C4-2B (cell line): ENCODE results near the gene CERS1.

ENCODE experiments used
- ZFX ChIP-seq: fragments of 450-650 bp; IDR thresholded peaks from 2 replicates; pipeline ENCODE4 v1.6.1; 2017
- TF ChIP-seq, protein P1 (sequence below): fragments of 450-650 bp; conservative IDR thresholded peaks from 2 replicates; pipeline ENCODE4 v1.5.1; 2017; ENCODE audit warnings: mild to moderate bottlenecking

DNA sequence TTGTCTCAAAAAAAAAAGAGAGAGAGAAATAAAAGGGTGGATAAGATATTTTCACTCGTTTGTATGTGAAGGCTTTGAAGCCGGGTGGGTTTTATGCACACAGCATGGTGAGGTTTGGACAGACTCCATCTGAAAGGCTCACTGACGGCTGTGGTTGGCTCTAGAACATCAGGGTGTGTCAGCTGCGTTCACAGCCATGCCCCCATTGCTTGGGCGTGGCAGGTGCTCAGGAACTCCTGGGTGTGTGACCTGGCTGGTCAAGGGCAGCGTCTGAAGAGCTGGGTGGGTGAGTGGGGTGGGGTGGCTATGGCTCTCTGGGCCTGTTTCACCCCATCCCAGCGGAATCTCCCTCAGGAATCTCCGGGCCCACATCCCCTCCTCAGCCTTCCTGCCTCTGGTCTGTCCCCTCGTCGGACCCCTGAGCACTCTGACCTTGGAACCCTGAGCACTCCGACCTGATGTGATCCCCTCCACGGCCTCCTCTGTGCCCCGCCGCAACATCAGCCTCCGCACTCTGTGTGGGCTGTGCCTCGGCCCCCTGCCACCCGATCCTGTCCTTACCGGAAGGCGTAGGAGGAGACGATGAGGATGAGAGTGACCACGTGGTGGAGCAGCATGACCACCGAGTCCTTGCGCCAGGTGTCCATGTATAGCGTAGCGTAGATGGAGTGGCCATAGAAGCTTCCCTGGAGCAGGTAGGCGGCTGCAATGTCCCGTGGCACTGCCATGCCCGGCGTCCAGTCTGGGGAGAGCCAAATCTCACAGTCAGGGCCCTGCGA lies 12.2 kb downstream of the CERS1 start:
- TF ChIP-seq, protein P1, sequence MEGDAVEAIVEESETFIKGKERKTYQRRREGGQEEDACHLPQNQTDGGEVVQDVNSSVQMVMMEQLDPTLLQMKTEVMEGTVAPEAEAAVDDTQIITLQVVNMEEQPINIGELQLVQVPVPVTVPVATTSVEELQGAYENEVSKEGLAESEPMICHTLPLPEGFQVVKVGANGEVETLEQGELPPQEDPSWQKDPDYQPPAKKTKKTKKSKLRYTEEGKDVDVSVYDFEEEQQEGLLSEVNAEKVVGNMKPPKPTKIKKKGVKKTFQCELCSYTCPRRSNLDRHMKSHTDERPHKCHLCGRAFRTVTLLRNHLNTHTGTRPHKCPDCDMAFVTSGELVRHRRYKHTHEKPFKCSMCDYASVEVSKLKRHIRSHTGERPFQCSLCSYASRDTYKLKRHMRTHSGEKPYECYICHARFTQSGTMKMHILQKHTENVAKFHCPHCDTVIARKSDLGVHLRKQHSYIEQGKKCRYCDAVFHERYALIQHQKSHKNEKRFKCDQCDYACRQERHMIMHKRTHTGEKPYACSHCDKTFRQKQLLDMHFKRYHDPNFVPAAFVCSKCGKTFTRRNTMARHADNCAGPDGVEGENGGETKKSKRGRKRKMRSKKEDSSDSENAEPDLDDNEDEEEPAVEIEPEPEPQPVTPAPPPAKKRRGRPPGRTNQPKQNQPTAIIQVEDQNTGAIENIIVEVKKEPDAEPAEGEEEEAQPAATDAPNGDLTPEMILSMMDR: no peak
- TF ChIP-seq ZFX: no peak
